Testis (tissue), 3 donors: ENCODE data around the gene ATOH8. TPM values are rescaled to one million over a fixed set of nuclear protein-coding genes. Genes with fewer than 3 reads are reported as not detected.
A peak's percentile ranks its signal among the peaks of the same experiment; 100 is the strongest.

Source experiments
- DNase-seq: peaks from one replicate; pipeline ENCODE4 v3.0.0-alpha.2; 2019
- H3K27ac ChIP-seq, 2 donors: fragments of 200-600 bp; sonication (generic); one replicate each; pipeline ENCODE4 v1.5.1; 2019
- H3K27me3 ChIP-seq: fragments of 200-600 bp; sonication (generic); one replicate; pipeline ENCODE4 v1.5.1; 2019
- H3K36me3 ChIP-seq: fragments of 200-600 bp; sonication (generic); one replicate; pipeline ENCODE4 v1.5.1; 2017; ENCODE audit warnings: low read depth; ENCODE audit errors: missing control alignments
- H3K4me1 ChIP-seq: fragments of 200-600 bp; sonication (generic); one replicate; pipeline ENCODE4 v1.5.1; 2019
- H3K4me3 ChIP-seq, 2 donors: fragments of 200-600 bp; sonication (generic); one replicate each; pipeline ENCODE4 v1.5.1; 2017 to 2019
- H3K9me3 ChIP-seq: fragments of 200-600 bp; sonication (generic); one replicate; pipeline ENCODE4 v1.5.1; 2017
- POLR2A ChIP-seq: fragments of 450-650 bp; IDR thresholded peaks from one replicate; pipeline ENCODE4 v1.6.1; 2017; ENCODE audit warnings: antibody characterized with exemption, mild to moderate bottlenecking, moderate library complexity
- WGBS, 2 donors: methylation state at CpG; one replicate each; pipeline ENCODE4 v1.1.5; 2018; 5-methylcytosine and 5-hydroxymethylcytosine counted together
- intact Hi-C: fragments of 100-400 bp; cut with DNase I; formaldehyde crosslinking; loops from one replicate; pipeline ENCODE4 v1.15.1; 2023; ENCODE audit warnings: low total_unique reads
- polyA plus RNA-seq: library from polyadenylated mRNA; stranded (reverse); fragments of 350-450 nt; fragmentation: Illumina TruSeq; extraction: RNeasy Lipid Tissue Mini Kit (QIAGEN cat#74804); gene quantifications from one replicate; pipeline ENCODE4 v1.2.3, GENCODE V29; 2014; ENCODE audit warnings: low read depth, low replicate concordance; ENCODE audit not compliant: insufficient read depth
- total RNA-seq, 2 donors: library from RNA; depleted of rRNA; stranded (reverse); fragments of >200 nt; gene quantifications; one replicate each; pipeline ENCODE4 v1.2.3, GENCODE V29; 2016
- TF ChIP-seq, protein P1 (sequence below), 3 experiments: fragments of 450-650 bp in 2 of 3; fragments of 200-600 bp in 1 of 3; sonication (generic) in 1 of 3; IDR thresholded peaks; one replicate each; pipeline ENCODE4 v1.5.1; 2016 to 2019; ENCODE audit warnings: antibody characterized with exemption in 3 of 3, mild to moderate bottlenecking in 2 of 3, moderate library complexity in 1 of 3

Gene ATOH8
- total and polyA plus RNA-seq, 3 donors from 2014 or later = 13.5 to 16.8 (median 14.2) TPM

DNA sequence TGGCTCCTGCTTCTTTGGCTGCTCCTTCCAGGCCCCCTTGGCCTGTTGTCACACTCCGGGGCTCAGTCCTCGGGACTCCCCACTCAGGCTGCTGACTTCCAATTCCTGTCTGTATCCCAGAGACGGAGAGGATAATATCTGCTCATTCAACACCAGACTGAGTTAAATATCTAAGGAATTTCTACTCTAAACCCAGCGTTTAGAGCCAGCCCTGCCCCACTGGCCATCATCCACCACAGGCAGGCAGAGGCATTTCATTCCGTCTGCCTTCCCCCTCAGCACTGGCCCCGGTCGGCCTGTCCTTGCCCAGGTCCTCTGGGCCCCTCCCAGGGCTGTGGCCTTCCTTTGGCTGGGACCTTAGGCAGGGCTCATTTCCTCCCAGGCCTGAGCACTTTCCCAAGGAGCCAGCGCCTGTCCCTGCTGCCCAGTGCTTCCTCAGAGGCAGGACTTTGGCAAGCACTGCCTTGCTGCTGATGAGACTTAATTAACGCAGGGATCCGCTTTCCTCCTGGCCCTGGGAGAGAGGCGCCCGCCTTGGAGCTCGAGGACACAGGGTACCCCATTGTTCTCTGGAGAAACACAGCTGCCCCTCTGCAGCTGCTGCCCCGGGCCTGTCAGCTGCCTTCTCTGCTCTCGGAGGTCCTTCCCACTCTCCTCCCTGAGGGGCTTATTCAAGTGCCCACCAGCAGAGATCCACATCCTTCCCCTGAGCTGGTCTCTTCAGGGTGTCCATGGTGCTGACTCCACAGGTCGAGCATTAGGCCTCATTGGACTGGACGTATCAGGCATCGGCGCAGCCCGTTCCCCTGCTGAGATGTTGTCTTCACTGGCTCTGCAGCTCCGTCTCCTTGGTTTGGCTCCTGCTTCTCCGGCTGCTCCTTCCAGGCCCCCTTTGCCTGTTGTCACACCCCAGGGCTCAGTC is 42.8 kb downstream of the ATOH8 start:
- no peak for TF ChIP-seq POLR2A
- TF ChIP-seq, protein P1, sequence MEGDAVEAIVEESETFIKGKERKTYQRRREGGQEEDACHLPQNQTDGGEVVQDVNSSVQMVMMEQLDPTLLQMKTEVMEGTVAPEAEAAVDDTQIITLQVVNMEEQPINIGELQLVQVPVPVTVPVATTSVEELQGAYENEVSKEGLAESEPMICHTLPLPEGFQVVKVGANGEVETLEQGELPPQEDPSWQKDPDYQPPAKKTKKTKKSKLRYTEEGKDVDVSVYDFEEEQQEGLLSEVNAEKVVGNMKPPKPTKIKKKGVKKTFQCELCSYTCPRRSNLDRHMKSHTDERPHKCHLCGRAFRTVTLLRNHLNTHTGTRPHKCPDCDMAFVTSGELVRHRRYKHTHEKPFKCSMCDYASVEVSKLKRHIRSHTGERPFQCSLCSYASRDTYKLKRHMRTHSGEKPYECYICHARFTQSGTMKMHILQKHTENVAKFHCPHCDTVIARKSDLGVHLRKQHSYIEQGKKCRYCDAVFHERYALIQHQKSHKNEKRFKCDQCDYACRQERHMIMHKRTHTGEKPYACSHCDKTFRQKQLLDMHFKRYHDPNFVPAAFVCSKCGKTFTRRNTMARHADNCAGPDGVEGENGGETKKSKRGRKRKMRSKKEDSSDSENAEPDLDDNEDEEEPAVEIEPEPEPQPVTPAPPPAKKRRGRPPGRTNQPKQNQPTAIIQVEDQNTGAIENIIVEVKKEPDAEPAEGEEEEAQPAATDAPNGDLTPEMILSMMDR (IDR thresholded peaks at IDR 0.05) = no peak
- H3K36me3 ChIP-seq = no peaks in the 10 kb centered on the region
- intact Hi-C loops = no loop called here
- peak overlapping the region in 1 of 2 donors; percentile 53 for H3K27ac ChIP-seq
- no peak for DNase-seq
- peaks cover 45% of the 10 kb centered on the region for H3K4me1 ChIP-seq
- WGBS, 2 donors = 62 to 83% methylated on average over 17 to 22 of the region's 22 CpGs
- H3K4me3 ChIP-seq = no peak overlapping the region
- no peaks in the 10 kb centered on the region for H3K27me3 ChIP-seq
- no peaks in the 10 kb centered on the region for H3K9me3 ChIP-seq

GRCh38 chr2:85797263-85797660 is 43.5 kb downstream of the ATOH8 start:
- TF ChIP-seq POLR2A = no peak
- TF ChIP-seq, protein P1 (IDR thresholded peaks at IDR 0.05) = no peak
- Histone ChIP-seq H3K9me3 (no peaks in the 10 kb centered on the region), H3K36me3 (no peaks in the 10 kb centered on the region), H3K4me1 (peaks cover 40% of the 10 kb centered on the region), H3K4me3 (no peak overlapping the region), H3K27me3 (no peaks in the 10 kb centered on the region), H3K27ac (no peak overlapping the region)
- DNase-seq = no peak
- WGBS, 2 donors = 92 to 94% methylated on average over 13 of the region's 13 CpGs
- intact Hi-C loops = no loop called here

- no peak overlapping the region for H3K27ac ChIP-seq
- no peak overlapping the region for H3K4me3 ChIP-seq
- no peaks in the 10 kb centered on the region for H3K27me3 ChIP-seq
- intact Hi-C loops = no loop called here
- DNase-seq = no peak
- TF ChIP-seq, protein P1 (IDR thresholded peaks at IDR 0.05) = peak in 2 of 3 experiments; percentile 31 to 32
- no peak for TF ChIP-seq POLR2A
- H3K4me1 ChIP-seq = peaks cover 33% of the 10 kb centered on the region
- no peaks in the 10 kb centered on the region for H3K9me3 ChIP-seq
- no peaks in the 10 kb centered on the region for H3K36me3 ChIP-seq
- 80 to 86% methylated on average over 6 of the region's 6 CpGs for WGBS, 2 donors
Measured at GRCh38 chr2:85797921-85798320, 44.1 kb downstream of the ATOH8 start.

DNA sequence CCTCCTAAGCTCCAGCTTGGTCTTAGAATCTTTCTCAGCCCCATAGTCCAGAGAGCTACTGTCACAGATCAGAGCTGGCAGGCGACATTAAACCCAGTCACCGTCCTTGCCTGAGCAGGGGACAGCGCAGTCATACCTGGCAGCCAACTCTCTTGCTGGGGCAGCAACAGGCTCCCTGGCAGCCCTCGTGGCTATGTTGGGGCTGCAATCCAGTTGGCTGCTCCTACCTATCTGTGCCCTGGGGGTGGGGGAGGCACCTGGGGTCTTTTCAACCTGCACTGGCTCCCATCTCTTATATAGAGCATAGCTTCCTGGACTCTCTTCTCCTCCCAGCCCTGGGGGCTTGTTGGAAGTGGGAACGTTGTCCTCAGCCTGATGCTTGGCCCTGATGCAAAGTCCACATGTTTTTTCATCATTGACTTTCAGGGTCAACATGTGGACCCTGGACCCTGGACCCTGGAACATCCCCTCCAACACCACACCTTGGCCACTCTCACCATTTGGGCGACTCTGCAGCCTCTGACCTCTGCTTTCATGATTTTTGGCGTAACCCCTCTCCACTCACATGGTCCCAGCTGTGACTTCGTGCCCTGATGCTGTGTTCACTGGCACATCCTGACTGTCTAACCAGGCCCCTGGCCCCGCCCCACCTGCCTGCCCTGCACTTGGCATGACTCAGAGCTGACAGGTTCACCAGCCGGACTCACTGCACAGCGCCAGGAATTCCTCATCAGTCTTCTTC is 45.6 kb downstream of the ATOH8 start:
- intact Hi-C loops = no loop called here
- TF ChIP-seq POLR2A = no peak
- Histone ChIP-seq H3K27ac (no peak overlapping the region), H3K27me3 (no peaks in the 10 kb centered on the region), H3K4me3 (no peak overlapping the region), H3K9me3 (no peaks in the 10 kb centered on the region), H3K4me1 (peaks cover 26% of the 10 kb centered on the region), H3K36me3 (no peaks in the 10 kb centered on the region)
- 87 to 90% methylated on average over 10 to 11 of the region's 11 CpGs for WGBS, 2 donors
- DNase-seq = no peak

- Histone ChIP-seq H3K9me3 (no peaks in the 10 kb centered on the region), H3K27me3 (no peaks in the 10 kb centered on the region), H3K27ac (no peak overlapping the region), H3K4me1 (peaks cover 15% of the 10 kb centered on the region), H3K4me3 (no peak overlapping the region), H3K36me3 (no peaks in the 10 kb centered on the region)
- 79 to 90% methylated on average over 3 of the region's 3 CpGs for WGBS, 2 donors
- no peak for DNase-seq
- TF ChIP-seq POLR2A = no peak
- TF ChIP-seq, protein P1 (IDR thresholded peaks at IDR 0.05) = no peak
- intact Hi-C loops = no loop called here
Measured at GRCh38 chr2:85800586-85800985, 46.8 kb downstream of the ATOH8 start.
